ENCODE data around the gene C10orf53.

DNA sequence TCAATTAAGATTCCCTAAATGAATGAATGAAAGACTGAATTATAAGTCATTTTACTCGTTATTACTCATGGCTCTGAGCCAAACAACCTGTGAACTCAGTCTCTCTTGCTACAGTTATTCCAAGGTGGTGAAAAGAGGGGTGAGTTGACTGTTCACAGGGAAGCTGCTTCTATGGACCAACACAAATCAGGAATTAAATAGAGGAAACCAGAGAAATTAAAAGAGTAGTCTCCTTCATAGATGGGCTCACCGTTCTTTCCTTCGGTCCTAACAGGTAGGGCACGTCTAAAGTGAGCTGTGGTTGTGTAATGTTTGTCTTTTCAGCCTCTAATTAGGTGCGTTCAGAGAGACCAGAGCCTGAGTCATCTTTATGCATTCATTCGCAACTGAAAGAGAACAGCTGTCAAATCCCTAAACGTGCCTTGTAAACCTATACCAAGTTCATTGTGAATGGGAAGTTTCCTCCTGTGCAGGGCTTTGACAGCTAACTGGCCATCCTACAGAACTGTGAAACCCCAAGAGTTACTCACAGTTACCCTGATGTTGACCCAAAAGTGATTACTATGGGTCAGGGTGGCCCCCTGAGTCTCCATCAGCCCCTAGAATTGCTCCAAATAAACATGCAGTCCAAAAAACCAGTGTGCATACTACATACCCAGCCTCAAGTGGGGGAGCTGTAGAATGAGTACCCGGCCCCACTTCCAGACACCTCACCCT lies 18.2 kb upstream of the C10orf53 start:
- TF ChIP-seq, protein P1, sequence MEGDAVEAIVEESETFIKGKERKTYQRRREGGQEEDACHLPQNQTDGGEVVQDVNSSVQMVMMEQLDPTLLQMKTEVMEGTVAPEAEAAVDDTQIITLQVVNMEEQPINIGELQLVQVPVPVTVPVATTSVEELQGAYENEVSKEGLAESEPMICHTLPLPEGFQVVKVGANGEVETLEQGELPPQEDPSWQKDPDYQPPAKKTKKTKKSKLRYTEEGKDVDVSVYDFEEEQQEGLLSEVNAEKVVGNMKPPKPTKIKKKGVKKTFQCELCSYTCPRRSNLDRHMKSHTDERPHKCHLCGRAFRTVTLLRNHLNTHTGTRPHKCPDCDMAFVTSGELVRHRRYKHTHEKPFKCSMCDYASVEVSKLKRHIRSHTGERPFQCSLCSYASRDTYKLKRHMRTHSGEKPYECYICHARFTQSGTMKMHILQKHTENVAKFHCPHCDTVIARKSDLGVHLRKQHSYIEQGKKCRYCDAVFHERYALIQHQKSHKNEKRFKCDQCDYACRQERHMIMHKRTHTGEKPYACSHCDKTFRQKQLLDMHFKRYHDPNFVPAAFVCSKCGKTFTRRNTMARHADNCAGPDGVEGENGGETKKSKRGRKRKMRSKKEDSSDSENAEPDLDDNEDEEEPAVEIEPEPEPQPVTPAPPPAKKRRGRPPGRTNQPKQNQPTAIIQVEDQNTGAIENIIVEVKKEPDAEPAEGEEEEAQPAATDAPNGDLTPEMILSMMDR (conservative IDR thresholded peaks at IDR 0.05; ENCODE audit: low read depth, low read length), result no peak
- TF ChIP-seq MAZ (IDR thresholded peaks at IDR 0.05; ENCODE audit: borderline replicate concordance, low read depth, low read length), result no peak
- TF ChIP-seq FOS (IDR thresholded peaks at IDR 0.05; ENCODE audit: low read depth, low read length), result no peak
- TF ChIP-seq MXI1 (IDR thresholded peaks at IDR 0.05; ENCODE audit: borderline replicate concordance, low read depth, low read length), result no peak
- TF ChIP-seq, protein P2, sequence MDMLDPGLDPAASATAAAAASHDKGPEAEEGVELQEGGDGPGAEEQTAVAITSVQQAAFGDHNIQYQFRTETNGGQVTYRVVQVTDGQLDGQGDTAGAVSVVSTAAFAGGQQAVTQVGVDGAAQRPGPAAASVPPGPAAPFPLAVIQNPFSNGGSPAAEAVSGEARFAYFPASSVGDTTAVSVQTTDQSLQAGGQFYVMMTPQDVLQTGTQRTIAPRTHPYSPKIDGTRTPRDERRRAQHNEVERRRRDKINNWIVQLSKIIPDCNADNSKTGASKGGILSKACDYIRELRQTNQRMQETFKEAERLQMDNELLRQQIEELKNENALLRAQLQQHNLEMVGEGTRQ (IDR thresholded peaks at IDR 0.05; ENCODE audit: low read depth, low read length), result no peak
- TF ChIP-seq MAFK (IDR thresholded peaks at IDR 0.05; ENCODE audit: low read depth, low read length), result no peak
- TF ChIP-seq POLR2A (IDR thresholded peaks at IDR 0.05; ENCODE audit: low read depth, low read length), result no peak
- TF ChIP-seq SMC3 (IDR thresholded peaks at IDR 0.05; ENCODE audit: low read depth, low read length), result no peak
- no peak for TF ChIP-seq CHD1 (IDR thresholded peaks at IDR 0.05; ENCODE audit: low read depth, low read length)
- no peak for TF ChIP-seq RCOR1 (IDR thresholded peaks at IDR 0.05; ENCODE audit: insufficient replicate concordance, low read length)
- no peak for TF ChIP-seq RAD21 (IDR thresholded peaks at IDR 0.05; ENCODE audit: low read length)
- no peak for TF ChIP-seq CEBPB (IDR thresholded peaks at IDR 0.05; ENCODE audit: low read depth, low read length)

Measured in IMR-90 (cell line).